A673 (cell line): Measurements from ENCODE around the gene GRIK2.

Experiments used
- EZH2 ChIP-seq: fragments of 200-600 bp; sonication (generic); IDR thresholded peaks from 2 replicates; pipeline ENCODE4 v1.6.1; 2017; ENCODE audit warnings: borderline replicate concordance, low read depth, mild to moderate bottlenecking, mixed read lengths, antibody characterized with exemption, low read length; ENCODE audit not compliant: poor library complexity, severe bottlenecking
- TF ChIP-seq, protein P1 (sequence below): fragments of 300-800, 200-600 bp; sonication (generic); conservative IDR thresholded peaks from 2 replicates; pipeline ENCODE4 v1.5.1; 2017; ENCODE audit warnings: low read depth, mild to moderate bottlenecking, antibody characterized with exemption, low read length, moderate library complexity, mixed read lengths

DNA sequence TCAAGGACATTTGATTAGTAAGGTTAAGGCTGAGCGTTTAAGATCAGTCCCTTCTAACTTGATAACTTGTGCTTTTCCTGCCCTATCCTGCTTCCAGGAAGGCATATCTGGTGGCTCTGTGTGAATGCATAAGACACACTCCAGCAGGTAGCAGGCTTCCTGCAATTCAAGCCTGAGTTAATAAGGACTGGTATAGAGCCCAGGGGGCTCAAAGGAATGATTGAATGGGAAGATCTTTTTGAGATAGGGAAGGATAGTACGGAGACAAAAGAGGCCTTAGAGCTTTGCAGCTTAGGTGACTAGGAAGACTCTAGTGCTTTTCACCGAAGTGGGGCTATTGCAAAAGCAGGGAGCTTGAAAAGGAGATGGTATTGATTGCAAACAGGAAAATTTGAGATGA lies 307.1 kb downstream of the GRIK2 start:
- TF ChIP-seq, protein P1, sequence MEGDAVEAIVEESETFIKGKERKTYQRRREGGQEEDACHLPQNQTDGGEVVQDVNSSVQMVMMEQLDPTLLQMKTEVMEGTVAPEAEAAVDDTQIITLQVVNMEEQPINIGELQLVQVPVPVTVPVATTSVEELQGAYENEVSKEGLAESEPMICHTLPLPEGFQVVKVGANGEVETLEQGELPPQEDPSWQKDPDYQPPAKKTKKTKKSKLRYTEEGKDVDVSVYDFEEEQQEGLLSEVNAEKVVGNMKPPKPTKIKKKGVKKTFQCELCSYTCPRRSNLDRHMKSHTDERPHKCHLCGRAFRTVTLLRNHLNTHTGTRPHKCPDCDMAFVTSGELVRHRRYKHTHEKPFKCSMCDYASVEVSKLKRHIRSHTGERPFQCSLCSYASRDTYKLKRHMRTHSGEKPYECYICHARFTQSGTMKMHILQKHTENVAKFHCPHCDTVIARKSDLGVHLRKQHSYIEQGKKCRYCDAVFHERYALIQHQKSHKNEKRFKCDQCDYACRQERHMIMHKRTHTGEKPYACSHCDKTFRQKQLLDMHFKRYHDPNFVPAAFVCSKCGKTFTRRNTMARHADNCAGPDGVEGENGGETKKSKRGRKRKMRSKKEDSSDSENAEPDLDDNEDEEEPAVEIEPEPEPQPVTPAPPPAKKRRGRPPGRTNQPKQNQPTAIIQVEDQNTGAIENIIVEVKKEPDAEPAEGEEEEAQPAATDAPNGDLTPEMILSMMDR, result no peak
- TF ChIP-seq EZH2, result no peak
